Measurements from ENCODE around the gene TBC1D13.

Gene TBC1D13

GRCh38 chr9:128833696-128834095 lies 46.6 kb downstream of the TBC1D13 start:
- peaks cover 19% of the 10 kb centered on the region for H3K36me3 ChIP-seq (ENCODE audit: low read depth)
- H3K27ac ChIP-seq (ENCODE audit: poor library complexity, severe bottlenecking), result no peak overlapping the region
- H3K27me3 ChIP-seq (ENCODE audit: insufficient read depth, poor library complexity, severe bottlenecking), result no peaks in the 10 kb centered on the region
- no peaks in the 10 kb centered on the region for H3K9me3 ChIP-seq (ENCODE audit: severe bottlenecking)
- no peak for TF ChIP-seq CTCF (IDR thresholded peaks at IDR 0.05; ENCODE audit: poor library complexity, severe bottlenecking)
- DNase-seq (ENCODE audit: low spot score), result no peak
- no peaks in the 10 kb centered on the region for H3K4me1 ChIP-seq (ENCODE audit: insufficient read depth, poor library complexity, severe bottlenecking)
- ATAC-seq (ENCODE audit: low read depth), result no peak
- H3K4me3 ChIP-seq (ENCODE audit: severe bottlenecking), result no peak overlapping the region

GRCh38 chr9:128835246-128836210 lies 48.5 kb downstream of the TBC1D13 start:
- no peak for ATAC-seq (ENCODE audit: low read depth)
- Histone ChIP-seq H3K27ac (ENCODE audit: poor library complexity, severe bottlenecking) (no peak overlapping the region), H3K36me3 (ENCODE audit: low read depth) (peaks cover 36% of the 10 kb centered on the region), H3K4me1 (ENCODE audit: insufficient read depth, poor library complexity, severe bottlenecking) (no peaks in the 10 kb centered on the region), H3K4me3 (ENCODE audit: severe bottlenecking) (no peak overlapping the region), H3K27me3 (ENCODE audit: insufficient read depth, poor library complexity, severe bottlenecking) (no peaks in the 10 kb centered on the region), H3K9me3 (ENCODE audit: severe bottlenecking) (no peaks in the 10 kb centered on the region)
- no peak for TF ChIP-seq CTCF (IDR thresholded peaks at IDR 0.05; ENCODE audit: poor library complexity, severe bottlenecking)
- DNase-seq (ENCODE audit: low spot score), result no peak

- H3K27ac ChIP-seq (ENCODE audit: poor library complexity, severe bottlenecking), result no peak overlapping the region
- no peak overlapping the region for H3K4me3 ChIP-seq (ENCODE audit: severe bottlenecking)
- H3K4me1 ChIP-seq (ENCODE audit: insufficient read depth, poor library complexity, severe bottlenecking), result no peaks in the 10 kb centered on the region
- ATAC-seq (ENCODE audit: low read depth) (no peak), DNase-seq (ENCODE audit: low spot score) (no peak)
- peaks cover 41% of the 10 kb centered on the region for H3K36me3 ChIP-seq (ENCODE audit: low read depth)
- H3K27me3 ChIP-seq (ENCODE audit: insufficient read depth, poor library complexity, severe bottlenecking), result no peaks in the 10 kb centered on the region
- no peak for TF ChIP-seq CTCF (IDR thresholded peaks at IDR 0.05; ENCODE audit: poor library complexity, severe bottlenecking)
- no peaks in the 10 kb centered on the region for H3K9me3 ChIP-seq (ENCODE audit: severe bottlenecking)
These were observed 49.6 kb downstream of the TBC1D13 start for GRCh38 chr9:128836509-128837145.

- H3K9me3 ChIP-seq (ENCODE audit: severe bottlenecking), result no peaks in the 10 kb centered on the region
- DNase-seq (ENCODE audit: low spot score) (no peak), ATAC-seq (ENCODE audit: low read depth) (no peak)
- peaks cover 39% of the 10 kb centered on the region for H3K36me3 ChIP-seq (ENCODE audit: low read depth)
- no peaks in the 10 kb centered on the region for H3K4me1 ChIP-seq (ENCODE audit: insufficient read depth, poor library complexity, severe bottlenecking)
- no peak for TF ChIP-seq CTCF (IDR thresholded peaks at IDR 0.05; ENCODE audit: poor library complexity, severe bottlenecking)
- no peak overlapping the region for H3K4me3 ChIP-seq (ENCODE audit: severe bottlenecking)
- H3K27ac ChIP-seq (ENCODE audit: poor library complexity, severe bottlenecking), result no peak overlapping the region
- H3K27me3 ChIP-seq (ENCODE audit: insufficient read depth, poor library complexity, severe bottlenecking), result no peaks in the 10 kb centered on the region
These were observed 51.3 kb downstream of the TBC1D13 start for GRCh38 chr9:128838338-128838737.

All from RWPE2 (cell line).